Ishikawa (cell line): ENCODE measurements around the gene USP47.

ENCODE experiments used
- CEBPB ChIP-seq: IDR thresholded peaks from 2 replicates; pipeline ENCODE4 v1.6.1; 2012
- CREB1 ChIP-seq: IDR thresholded peaks from 2 replicates; pipeline ENCODE4 v1.6.1; 2012; ENCODE audit warnings: low read depth
- EGR1 ChIP-seq: IDR thresholded peaks from 2 replicates; pipeline ENCODE4 v1.6.1; 2012
- EP300 ChIP-seq: IDR thresholded peaks from 2 replicates; pipeline ENCODE4 v1.6.1; 2012; ENCODE audit warnings: borderline replicate concordance
- FOXM1 ChIP-seq: IDR thresholded peaks from 2 replicates; pipeline ENCODE4 v1.6.1; 2012; ENCODE audit warnings: low read depth, borderline replicate concordance
- NFIC ChIP-seq: IDR thresholded peaks from 2 replicates; pipeline ENCODE4 v1.6.1; 2012
- RAD21 ChIP-seq: IDR thresholded peaks from 2 replicates; pipeline ENCODE4 v1.6.1; 2012; ENCODE audit warnings: low read depth
- TAF1 ChIP-seq: IDR thresholded peaks from 2 replicates; pipeline ENCODE4 v1.6.1; 2012; ENCODE audit warnings: low read depth, mild to moderate bottlenecking
- TCF12 ChIP-seq: IDR thresholded peaks from 2 replicates; pipeline ENCODE4 v1.6.1; 2012; ENCODE audit warnings: low read depth
- TEAD4 ChIP-seq: IDR thresholded peaks from 2 replicates; pipeline ENCODE4 v1.6.1; 2012
- YY1 ChIP-seq: IDR thresholded peaks from 2 replicates; pipeline ENCODE4 v1.6.1; 2012; ENCODE audit warnings: low read depth
- ZBTB7A ChIP-seq: IDR thresholded peaks from 2 replicates; pipeline ENCODE4 v1.6.1; 2012; ENCODE audit warnings: low read depth
- TF ChIP-seq, protein P1 (sequence below): IDR thresholded peaks from 2 replicates; pipeline ENCODE4 v1.6.1; 2012
- TF ChIP-seq, protein P2 (sequence below): IDR thresholded peaks from 2 replicates; pipeline ENCODE4 v1.6.1; 2012
- TF ChIP-seq, protein P3 (sequence below): IDR thresholded peaks from 2 replicates; pipeline ENCODE4 v1.6.1; 2012; ENCODE audit warnings: low read depth, mild to moderate bottlenecking

USP47 gene

DNA sequence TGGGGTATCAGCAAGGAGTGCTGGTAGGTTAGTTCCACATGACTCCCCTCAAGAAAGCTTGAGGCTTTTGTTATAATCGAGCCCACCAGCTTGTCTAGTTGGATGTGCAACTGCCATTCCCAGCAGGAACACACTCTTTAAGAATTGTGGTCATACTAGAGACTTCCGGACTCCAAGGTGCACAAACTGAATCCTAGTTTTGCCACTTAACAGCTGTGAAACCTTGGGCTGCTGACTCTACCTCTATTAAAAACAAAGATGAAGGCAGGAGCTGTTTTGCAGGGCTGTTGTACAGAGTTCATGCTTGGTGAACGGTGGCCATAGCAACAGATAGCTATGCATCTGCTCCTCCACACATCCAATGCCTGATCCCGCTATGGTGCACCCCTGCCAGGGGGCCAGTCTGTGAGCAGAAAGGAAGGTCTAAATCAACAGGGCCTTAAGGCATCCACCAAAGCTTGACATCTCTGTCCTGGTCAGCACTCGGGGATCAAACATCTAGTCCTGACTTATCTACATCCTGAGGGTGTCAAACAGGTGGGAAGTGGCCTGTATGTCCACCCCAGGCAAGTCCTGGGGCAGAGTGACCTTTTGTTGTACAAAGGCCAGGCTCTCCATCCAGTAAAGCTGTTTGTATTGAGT lies 130.3 kb downstream of the USP47 start:
- TF ChIP-seq, protein P1, sequence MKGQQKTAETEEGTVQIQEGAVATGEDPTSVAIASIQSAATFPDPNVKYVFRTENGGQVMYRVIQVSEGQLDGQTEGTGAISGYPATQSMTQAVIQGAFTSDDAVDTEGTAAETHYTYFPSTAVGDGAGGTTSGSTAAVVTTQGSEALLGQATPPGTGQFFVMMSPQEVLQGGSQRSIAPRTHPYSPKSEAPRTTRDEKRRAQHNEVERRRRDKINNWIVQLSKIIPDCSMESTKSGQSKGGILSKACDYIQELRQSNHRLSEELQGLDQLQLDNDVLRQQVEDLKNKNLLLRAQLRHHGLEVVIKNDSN: no peak
- TF ChIP-seq EGR1 (no peak), CREB1 (no peak), YY1 (no peak), RAD21 (no peak), NFIC (no peak), ZBTB7A (no peak), EP300 (no peak), CEBPB (no peak), TEAD4 (no peak), TCF12 (no peak), FOXM1 (no peak), TAF1 (no peak)
- TF ChIP-seq, protein P2, sequence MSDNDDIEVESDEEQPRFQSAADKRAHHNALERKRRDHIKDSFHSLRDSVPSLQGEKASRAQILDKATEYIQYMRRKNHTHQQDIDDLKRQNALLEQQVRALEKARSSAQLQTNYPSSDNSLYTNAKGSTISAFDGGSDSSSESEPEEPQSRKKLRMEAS: no peak
- TF ChIP-seq, protein P3, sequence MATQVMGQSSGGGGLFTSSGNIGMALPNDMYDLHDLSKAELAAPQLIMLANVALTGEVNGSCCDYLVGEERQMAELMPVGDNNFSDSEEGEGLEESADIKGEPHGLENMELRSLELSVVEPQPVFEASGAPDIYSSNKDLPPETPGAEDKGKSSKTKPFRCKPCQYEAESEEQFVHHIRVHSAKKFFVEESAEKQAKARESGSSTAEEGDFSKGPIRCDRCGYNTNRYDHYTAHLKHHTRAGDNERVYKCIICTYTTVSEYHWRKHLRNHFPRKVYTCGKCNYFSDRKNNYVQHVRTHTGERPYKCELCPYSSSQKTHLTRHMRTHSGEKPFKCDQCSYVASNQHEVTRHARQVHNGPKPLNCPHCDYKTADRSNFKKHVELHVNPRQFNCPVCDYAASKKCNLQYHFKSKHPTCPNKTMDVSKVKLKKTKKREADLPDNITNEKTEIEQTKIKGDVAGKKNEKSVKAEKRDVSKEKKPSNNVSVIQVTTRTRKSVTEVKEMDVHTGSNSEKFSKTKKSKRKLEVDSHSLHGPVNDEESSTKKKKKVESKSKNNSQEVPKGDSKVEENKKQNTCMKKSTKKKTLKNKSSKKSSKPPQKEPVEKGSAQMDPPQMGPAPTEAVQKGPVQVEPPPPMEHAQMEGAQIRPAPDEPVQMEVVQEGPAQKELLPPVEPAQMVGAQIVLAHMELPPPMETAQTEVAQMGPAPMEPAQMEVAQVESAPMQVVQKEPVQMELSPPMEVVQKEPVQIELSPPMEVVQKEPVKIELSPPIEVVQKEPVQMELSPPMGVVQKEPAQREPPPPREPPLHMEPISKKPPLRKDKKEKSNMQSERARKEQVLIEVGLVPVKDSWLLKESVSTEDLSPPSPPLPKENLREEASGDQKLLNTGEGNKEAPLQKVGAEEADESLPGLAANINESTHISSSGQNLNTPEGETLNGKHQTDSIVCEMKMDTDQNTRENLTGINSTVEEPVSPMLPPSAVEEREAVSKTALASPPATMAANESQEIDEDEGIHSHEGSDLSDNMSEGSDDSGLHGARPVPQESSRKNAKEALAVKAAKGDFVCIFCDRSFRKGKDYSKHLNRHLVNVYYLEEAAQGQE: no peak

DNA sequence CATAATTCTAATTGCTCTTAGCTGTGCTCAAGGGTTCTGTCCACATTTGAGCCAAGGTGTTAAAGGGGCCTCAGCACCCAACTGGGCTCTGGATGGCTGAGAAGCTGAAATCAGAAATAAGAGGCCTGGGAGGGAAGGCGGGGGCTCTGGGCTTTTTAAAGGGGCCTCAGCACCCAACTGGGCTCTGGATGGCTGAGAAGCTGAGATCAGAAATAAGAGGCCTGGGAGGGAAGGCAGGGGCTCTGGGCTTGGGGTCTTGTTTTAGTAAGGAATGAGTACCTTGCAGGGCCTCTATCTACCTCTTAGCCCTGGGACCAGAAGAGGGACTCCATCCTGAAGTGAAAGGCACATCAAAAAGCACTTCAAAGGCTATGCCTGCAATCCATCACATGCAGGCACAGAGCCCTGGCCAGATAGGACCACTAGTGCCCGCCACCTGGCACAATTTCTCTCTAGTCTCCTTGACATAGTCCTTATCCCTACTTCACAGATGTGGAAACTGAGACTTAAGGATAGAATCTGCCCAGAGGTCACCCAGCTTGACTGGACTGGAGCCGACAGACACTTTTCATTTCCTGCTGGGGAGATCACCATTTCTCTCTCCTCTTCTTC lies 131.1 kb downstream of the USP47 start:
- TF ChIP-seq EP300: no peak
- TF ChIP-seq, protein P3: no peak
- no peak for TF ChIP-seq FOXM1
- TF ChIP-seq TAF1: no peak
- TF ChIP-seq, protein P1: no peak
- no peak for TF ChIP-seq TCF12

DNA sequence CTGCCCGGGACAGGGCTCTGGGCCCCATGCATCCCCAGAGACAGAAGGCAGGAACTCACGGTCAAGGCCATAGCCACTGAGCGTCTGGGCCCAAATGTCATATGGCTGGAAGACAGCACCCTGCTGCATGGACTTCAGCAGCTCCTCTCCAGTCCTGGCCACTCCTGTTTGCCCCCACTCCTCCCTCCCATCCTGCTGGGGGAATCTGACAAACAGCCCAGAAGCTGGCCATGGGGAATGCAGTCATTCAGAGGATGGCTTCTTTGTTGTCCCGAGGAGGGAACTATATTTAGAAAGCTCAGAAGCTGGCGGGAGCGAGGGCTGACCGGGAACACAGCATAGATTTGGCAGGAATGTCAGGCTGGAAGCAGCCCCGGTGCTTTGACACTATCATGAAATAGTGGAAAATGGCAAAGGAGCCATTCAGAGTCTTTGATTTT lies 131.6 kb downstream of the USP47 start:
- TF ChIP-seq, protein P1: no peak
- TF ChIP-seq, protein P2: no peak
- TF ChIP-seq FOXM1 (no peak), ZBTB7A (no peak), YY1 (no peak), TEAD4 (no peak), EP300 (no peak), NFIC (no peak), CEBPB (no peak), TAF1 (no peak), RAD21 (no peak), TCF12 (no peak), CREB1 (no peak), EGR1 (no peak)
- TF ChIP-seq, protein P3: no peak

DNA sequence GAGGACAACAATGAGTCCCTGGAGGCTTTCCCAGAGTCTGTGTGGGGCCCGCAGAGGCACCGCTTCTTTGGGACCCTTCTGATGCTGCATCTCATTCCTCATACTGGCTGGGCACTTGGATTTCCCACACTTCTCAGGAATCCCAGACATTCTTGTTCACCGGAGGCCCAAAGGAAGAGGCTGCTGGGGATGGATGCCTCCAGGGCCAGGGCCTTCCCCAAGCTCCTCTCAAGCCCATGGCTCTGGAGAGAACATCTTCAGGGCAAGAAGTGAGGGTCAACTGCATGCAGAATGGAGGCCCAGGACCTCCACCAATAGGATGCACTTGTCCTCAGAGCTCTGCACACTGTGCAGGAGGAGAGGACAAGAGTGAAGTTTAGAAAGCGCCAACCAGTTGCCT lies 132.1 kb downstream of the USP47 start:
- TF ChIP-seq, protein P3: no peak
- TF ChIP-seq NFIC (no peak), RAD21 (no peak), TEAD4 (no peak), TCF12 (no peak), ZBTB7A (no peak), TAF1 (no peak), CEBPB (no peak), EP300 (no peak), FOXM1 (no peak), CREB1 (no peak), EGR1 (no peak), YY1 (no peak)
- TF ChIP-seq, protein P2: no peak
- TF ChIP-seq, protein P1: no peak
